NCI-H1436 (cell line): ENCODE data around the gene PPP1R9B.
A peak's percentile ranks its signal among the peaks of the same experiment; 100 is the strongest.

ENCODE experiments used
- DNase-seq: peaks from one replicate; lab custom pipeline; 2025; lab: John Stamatoyannopoulos, UW

The PPP1R9B gene

GRCh38 chr17:50122945-50123344, 27.5 kb downstream of the PPP1R9B start:
- peak; percentile 71 for DNase-seq

GRCh38 chr17:50120475-50121253, 29.8 kb downstream of the PPP1R9B start:
- DNase-seq: no peak

- no peak for DNase-seq
Measured at GRCh38 chr17:50118828-50119218, 31.7 kb downstream of the PPP1R9B start.

GRCh38 chr17:50118076-50118827, 32.2 kb downstream of the PPP1R9B start:
- no peak for DNase-seq

- DNase-seq: no peak
Measured at GRCh38 chr17:50117202-50118051, 33.0 kb downstream of the PPP1R9B start.

- DNase-seq: no peak
Measured at GRCh38 chr17:50115756-50116155, 34.7 kb downstream of the PPP1R9B start.

- DNase-seq: peak; percentile 47
Measured at GRCh38 chr17:50114849-50115357, 35.6 kb downstream of the PPP1R9B start.

- no peak for DNase-seq
Measured at GRCh38 chr17:50114401-50114800, 36.1 kb downstream of the PPP1R9B start.

GRCh38 chr17:50113624-50114320, 36.7 kb downstream of the PPP1R9B start:
- no peak for DNase-seq

GRCh38 chr17:50112694-50113093, 37.8 kb downstream of the PPP1R9B start:
- no peak for DNase-seq

GRCh38 chr17:50111673-50112655, 38.5 kb downstream of the PPP1R9B start:
- DNase-seq: no peak

GRCh38 chr17:50110591-50111349, 39.7 kb downstream of the PPP1R9B start:
- no peak for DNase-seq

- DNase-seq: no peak
Measured at GRCh38 chr17:50109785-50110184, 40.7 kb downstream of the PPP1R9B start.

- DNase-seq: no peak
Measured at GRCh38 chr17:50109207-50109606, 41.3 kb downstream of the PPP1R9B start.

- no peak for DNase-seq
Measured at GRCh38 chr17:50108556-50108955, 41.9 kb downstream of the PPP1R9B start.

- DNase-seq: no peak
Measured at GRCh38 chr17:50107790-50108414, 42.6 kb downstream of the PPP1R9B start.

GRCh38 chr17:50106393-50107131, 43.9 kb downstream of the PPP1R9B start:
- DNase-seq: no peak

- no peak for DNase-seq
Measured at GRCh38 chr17:50105811-50106210, 44.7 kb downstream of the PPP1R9B start.
